OCI-LY7 (cell line): ENCODE measurements around the gene GDI1. TPM values are rescaled to one million over a fixed set of nuclear protein-coding genes. Genes with fewer than 3 reads are reported as not detected.

Experiments used
- BruUV-seq: library from RNA; stranded (reverse); fragments of 400-500 nt; replicated peaks from 2 replicates; lab custom pipeline; 2021; lab: Mats Ljungman, UMichigan
- CTCF ChIA-PET: fragments of 300-600 bp; sonication (Branson Sonifier 250); formaldehyde crosslinking; loops from one replicate; lab custom pipeline; 2022; ENCODE audit warnings: antibody characterized with exemption; ENCODE audit not compliant: unreplicated experiment; lab: Charles Lee
- POLR2A ChIA-PET: fragments of 300-600 bp; sonication (Branson Sonifier 250); formaldehyde crosslinking; loops from one replicate; lab custom pipeline; 2022; ENCODE audit warnings: antibody characterized with exemption; lab: Charles Lee
- DNase-seq: peaks from one replicate; pipeline ENCODE4 v3.0.0-alpha.2; 2015; ENCODE audit warnings: low spot score
- H2AFZ ChIP-seq: fragments of 200-600 bp; sonication (generic), shearing (Covaris generic); 2 replicates; pipeline ENCODE4 v1.6.1; 2014; ENCODE audit warnings: mild to moderate bottlenecking, antibody characterized with exemption, low read length, moderate library complexity
- H3K27ac ChIP-seq: fragments of 200-600 bp; sonication (generic); 2 replicates; pipeline ENCODE4 v1.5.1; 2014; ENCODE audit warnings: mixed run types, low read depth, mild to moderate bottlenecking, moderate library complexity, low read length, inconsistent platforms; ENCODE audit not compliant: poor library complexity, severe bottlenecking
- H3K36me3 ChIP-seq: fragments of 200-600 bp; sonication (generic); 2 replicates; pipeline ENCODE4 v1.6.1; 2014; ENCODE audit warnings: mild to moderate bottlenecking, antibody characterized with exemption, low read length, moderate library complexity, mixed read lengths; ENCODE audit not compliant: insufficient read depth
- H3K4me1 ChIP-seq: fragments of 200-600 bp; sonication (generic); 2 replicates; pipeline ENCODE4 v1.5.1; 2014; ENCODE audit warnings: mild to moderate bottlenecking, low read length; ENCODE audit not compliant: insufficient read depth, poor library complexity, severe bottlenecking
- H3K4me2 ChIP-seq: fragments of 200-600 bp; sonication (generic); 2 replicates; pipeline ENCODE4 v1.6.1; 2014; ENCODE audit warnings: mild to moderate bottlenecking, low read length
- H3K4me3 ChIP-seq: fragments of 200-600 bp; sonication (generic); 2 replicates; pipeline ENCODE4 v1.5.1; 2014; ENCODE audit warnings: mild to moderate bottlenecking, low read depth, low read length; ENCODE audit not compliant: poor library complexity, severe bottlenecking
- H3K79me2 ChIP-seq: fragments of 200-600 bp; sonication (generic); 2 replicates; pipeline ENCODE4 v1.6.1; 2016; ENCODE audit warnings: low read depth, mild to moderate bottlenecking, low read length, moderate library complexity, mixed read lengths; ENCODE audit not compliant: insufficient read depth
- H3K9me2 ChIP-seq: fragments of 200-600 bp; sonication (generic); 2 replicates; pipeline ENCODE4 v1.6.1; 2016; ENCODE audit warnings: mild to moderate bottlenecking, low read length, mixed read lengths; ENCODE audit not compliant: insufficient read depth
- H3K9me3 ChIP-seq: fragments of 200-600 bp; sonication (generic); 2 replicates; pipeline ENCODE4 v1.6.1; 2014; ENCODE audit warnings: mild to moderate bottlenecking, mixed run types, low read length, mixed read lengths
- H4K20me1 ChIP-seq: fragments of 200-600 bp; sonication (generic); 2 replicates; pipeline ENCODE4 v1.6.1; 2014; ENCODE audit warnings: mild to moderate bottlenecking, antibody characterized with exemption, low read length, moderate library complexity, mixed read lengths; ENCODE audit not compliant: insufficient read depth
- EZH2phosphoT487 ChIP-seq: fragments of 200-600 bp; sonication (generic); IDR thresholded peaks from 2 replicates; pipeline ENCODE4 v1.6.1; 2018; ENCODE audit warnings: low read depth, borderline replicate concordance, mild to moderate bottlenecking, mixed run types, antibody characterized with exemption, low read length, moderate library complexity, mixed read lengths
- intact Hi-C: fragments of 100-400 bp; cut with micrococcal nuclease; formaldehyde crosslinking; loops from one replicate; pipeline ENCODE4 v1.10.0; 2022; ENCODE audit not compliant: unreplicated experiment
- total RNA-seq, 2 experiments: library from RNA; depleted of rRNA in 1 of 2; stranded (reverse); fragments of >200 nt in 1 of 2; shearing (Covaris generic) in 1 of 2; gene quantifications; 2 replicates each; pipeline ENCODE4 v1.2.3, GENCODE V29; 2014 to 2022
- TF ChIP-seq, protein P1 (sequence below): fragments of 200-600 bp; sonication (generic); conservative IDR thresholded peaks from 2 replicates; pipeline ENCODE4 v1.5.1; 2014; ENCODE audit warnings: mild to moderate bottlenecking, antibody characterized with exemption, low read length, moderate library complexity, mixed read lengths

GDI1 gene
- total RNA-seq, 2 experiments from 2014 or later: 76.6 to 103 TPM

DNA sequence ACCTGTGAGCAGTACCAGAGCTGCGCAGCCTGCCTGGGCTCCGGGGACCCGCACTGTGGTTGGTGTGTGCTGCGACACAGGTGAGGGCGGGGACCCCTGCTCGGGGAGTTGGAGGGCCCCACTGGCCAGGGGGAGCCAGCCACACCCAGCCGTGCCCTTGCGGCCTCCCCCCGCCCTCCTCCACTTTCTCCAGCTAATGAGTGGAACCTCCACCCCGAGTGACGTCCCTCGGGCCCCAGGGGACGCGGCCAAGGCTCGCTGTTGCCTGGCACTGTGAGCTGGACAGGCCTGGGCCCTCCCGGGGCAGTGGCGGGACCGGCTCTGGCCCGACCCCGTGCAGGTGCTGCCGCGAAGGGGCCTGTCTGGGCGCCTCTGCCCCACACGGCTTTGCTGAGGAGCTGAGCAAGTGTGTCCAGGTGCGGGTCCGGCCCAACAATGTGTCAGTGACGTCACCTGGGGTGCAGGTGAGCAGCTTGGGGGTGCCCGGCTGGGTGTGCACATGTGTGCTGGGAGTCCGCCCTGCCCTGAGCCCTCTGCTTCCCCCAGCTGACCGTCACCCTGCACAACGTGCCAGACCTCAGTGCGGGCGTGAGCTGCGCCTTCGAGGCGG is 26.8 kb downstream of the GDI1 start:
- TF ChIP-seq, protein P1, sequence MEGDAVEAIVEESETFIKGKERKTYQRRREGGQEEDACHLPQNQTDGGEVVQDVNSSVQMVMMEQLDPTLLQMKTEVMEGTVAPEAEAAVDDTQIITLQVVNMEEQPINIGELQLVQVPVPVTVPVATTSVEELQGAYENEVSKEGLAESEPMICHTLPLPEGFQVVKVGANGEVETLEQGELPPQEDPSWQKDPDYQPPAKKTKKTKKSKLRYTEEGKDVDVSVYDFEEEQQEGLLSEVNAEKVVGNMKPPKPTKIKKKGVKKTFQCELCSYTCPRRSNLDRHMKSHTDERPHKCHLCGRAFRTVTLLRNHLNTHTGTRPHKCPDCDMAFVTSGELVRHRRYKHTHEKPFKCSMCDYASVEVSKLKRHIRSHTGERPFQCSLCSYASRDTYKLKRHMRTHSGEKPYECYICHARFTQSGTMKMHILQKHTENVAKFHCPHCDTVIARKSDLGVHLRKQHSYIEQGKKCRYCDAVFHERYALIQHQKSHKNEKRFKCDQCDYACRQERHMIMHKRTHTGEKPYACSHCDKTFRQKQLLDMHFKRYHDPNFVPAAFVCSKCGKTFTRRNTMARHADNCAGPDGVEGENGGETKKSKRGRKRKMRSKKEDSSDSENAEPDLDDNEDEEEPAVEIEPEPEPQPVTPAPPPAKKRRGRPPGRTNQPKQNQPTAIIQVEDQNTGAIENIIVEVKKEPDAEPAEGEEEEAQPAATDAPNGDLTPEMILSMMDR: no peak
- no peak for TF ChIP-seq EZH2phosphoT487
- H2AFZ ChIP-seq: no peak overlapping the region
- intact Hi-C loops: no loop called here

DNA sequence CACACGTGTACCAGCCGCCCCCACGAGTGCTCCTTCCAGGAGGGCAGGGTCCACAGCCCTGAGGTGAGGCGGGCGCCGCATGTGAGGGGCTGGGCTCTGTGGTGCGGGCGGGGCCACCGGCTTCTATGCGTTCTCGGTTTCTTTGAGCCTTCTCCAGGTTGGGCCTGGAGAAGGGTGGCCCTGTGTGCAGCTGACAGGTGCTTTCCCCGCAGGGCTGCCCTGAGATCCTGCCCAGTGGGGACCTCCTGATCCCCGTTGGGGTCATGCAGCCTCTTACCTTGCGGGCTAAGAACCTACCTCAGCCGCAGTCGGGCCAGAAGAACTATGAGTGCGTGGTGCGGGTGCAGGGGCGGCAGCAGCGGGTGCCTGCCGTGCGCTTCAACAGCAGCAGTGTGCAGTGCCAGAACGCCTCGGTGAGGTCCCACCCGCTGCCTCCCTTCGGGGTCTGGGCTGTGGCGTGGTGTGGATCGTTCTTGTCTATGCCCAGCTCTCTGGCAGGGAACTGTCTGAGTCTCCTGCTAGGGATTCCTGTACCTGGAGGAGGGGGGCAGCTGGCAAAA is 27.9 kb downstream of the GDI1 start:
- Histone ChIP-seq H3K9me3 (no peaks in the 10 kb centered on the region), H3K4me1 (no peaks in the 10 kb centered on the region), H2AFZ (no peak overlapping the region), H3K27ac (no peak overlapping the region), H3K9me2 (no peaks in the 10 kb centered on the region), H3K36me3 (no peaks in the 10 kb centered on the region), H4K20me1 (no peaks in the 10 kb centered on the region), H3K4me2 (no peak overlapping the region), H3K4me3 (no peak overlapping the region), H3K79me2 (no peaks in the 10 kb centered on the region)
- CTCF ChIA-PET: no interaction called here
- no peak for DNase-seq
- intact Hi-C loops: no loop called here
- TF ChIP-seq, protein P1: no peak
- TF ChIP-seq EZH2phosphoT487: no peak
- POLR2A ChIA-PET: no interaction called here
- BruUV-seq: no TSS peak

More for the DNA sequence above, 26.8 kb downstream of the GDI1 start:
- Histone ChIP-seq H3K9me3 (no peaks in the 10 kb centered on the region), H3K36me3 (no peaks in the 10 kb centered on the region), H4K20me1 (no peaks in the 10 kb centered on the region), H3K79me2 (no peaks in the 10 kb centered on the region), H3K4me1 (peaks cover 5% of the 10 kb centered on the region), H3K9me2 (no peaks in the 10 kb centered on the region), H3K4me2 (no peak overlapping the region), H3K27ac (no peak overlapping the region), H3K4me3 (no peak overlapping the region)
- ChIA-PET POLR2A (no interaction called here), CTCF (interaction anchor here (0.6 kb wide), 1 partner anchor 900 kb away, joined by 6 read pairs; no protein-coding TSS in a partner anchor)
- no peak for DNase-seq
- no TSS peak for BruUV-seq

- POLR2A ChIA-PET: no interaction called here
These were observed 28.6 kb downstream of the GDI1 start for GRCh38 chrX:154465601-154466000.

More at GRCh38 chrX:154465601-154466000, 28.6 kb downstream of the GDI1 start:
- CTCF ChIA-PET: no interaction called here
- no peak for DNase-seq
- H3K9me3 ChIP-seq: no peaks in the 10 kb centered on the region
- H4K20me1 ChIP-seq: no peaks in the 10 kb centered on the region
- H3K9me2 ChIP-seq: no peaks in the 10 kb centered on the region
- H3K36me3 ChIP-seq: no peaks in the 10 kb centered on the region
- BruUV-seq: no TSS peak
- no peaks in the 10 kb centered on the region for H3K4me1 ChIP-seq
- no peaks in the 10 kb centered on the region for H3K79me2 ChIP-seq
- no peak overlapping the region for H2AFZ ChIP-seq
- TF ChIP-seq, protein P1: no peak
- TF ChIP-seq EZH2phosphoT487: no peak
- no peak overlapping the region for H3K4me2 ChIP-seq
- no peak overlapping the region for H3K27ac ChIP-seq
- intact Hi-C loops: no loop called here
- no peak overlapping the region for H3K4me3 ChIP-seq
